CD4-positive, CD25-positive, alpha-beta regulatory T cell (primary cell): ENCODE data around the gene CLPTM1L. TPM values are rescaled to one million over a fixed set of nuclear protein-coding genes. Genes with fewer than 3 reads are reported as not detected.
"Not testable (repeated sequence)": the region's sequence is repeated elsewhere in the genome, so short reads cannot be mapped to it uniquely, and the experiment has no call there.

Experiments used
- ATAC-seq, 2 donors: fragments of 150-1000 bp; cut with Tn5 transposase; one replicate each; pipeline ENCODE4 v1.10.0; 2021; ENCODE audit warnings: low read depth in 2 of 2, moderate number of reproducible peaks in 2 of 2, moderate library complexity in 1 of 2
- DNase-seq, 3 donors: peaks; one replicate each; pipeline versions ENCODE4 v3.0.0 to v3.0.0-alpha.2; 2012 to 2022; ENCODE audit warnings: mixed read lengths in 1 of 3
- H3K27ac ChIP-seq: one replicate; pipeline ENCODE4 v1.7.0; 2013; ENCODE audit warnings: mild to moderate bottlenecking, low read length; ENCODE audit not compliant: insufficient read depth, poor library complexity, severe bottlenecking
- H3K27me3 ChIP-seq: one replicate; pipeline ENCODE4 v1.7.0; 2013; ENCODE audit warnings: low read length; ENCODE audit not compliant: control insufficient read depth, insufficient read depth
- H3K36me3 ChIP-seq: one replicate; pipeline ENCODE4 v1.7.0; 2013; ENCODE audit warnings: mild to moderate bottlenecking, low read length, moderate library complexity; ENCODE audit not compliant: control insufficient read depth, insufficient read depth
- H3K4me1 ChIP-seq: 2 replicates; pipeline ENCODE4 v1.7.0; 2013; ENCODE audit warnings: mild to moderate bottlenecking, low read length; ENCODE audit not compliant: insufficient read depth, control insufficient read depth, poor library complexity, severe bottlenecking
- H3K4me3 ChIP-seq: one replicate; pipeline ENCODE4 v1.7.0; 2013; ENCODE audit warnings: low read depth, mild to moderate bottlenecking, low read length, moderate library complexity
- H3K9me3 ChIP-seq, 2 experiments: 1 replicate in 1 of 2; 2 replicates in 1 of 2; pipeline ENCODE4 v1.7.0; 2013; ENCODE audit warnings: low read length in 2 of 2, mild to moderate bottlenecking in 1 of 2, moderate library complexity in 1 of 2; ENCODE audit not compliant: control insufficient read depth in 2 of 2
- H3K27ac Mint-ChIP-seq, 3 donors: one replicate each; pipeline ENCODE4 v1.8.0; 2020 to 2022; ENCODE audit warnings: mild to moderate bottlenecking in 3 of 3, mixed read lengths in 3 of 3, moderate library complexity in 2 of 3
- H3K27me3 Mint-ChIP-seq: one replicate; pipeline ENCODE4 v1.8.0; 2022; ENCODE audit warnings: mild to moderate bottlenecking, mixed read lengths
- H3K36me3 Mint-ChIP-seq: one replicate; pipeline ENCODE4 v1.8.0; 2020; ENCODE audit warnings: mixed read lengths
- H3K4me1 Mint-ChIP-seq, 4 donors: one replicate each; pipeline ENCODE4 v1.8.0; 2020 to 2022; ENCODE audit warnings: mixed read lengths in 4 of 4, mild to moderate bottlenecking in 1 of 4
- H3K4me3 Mint-ChIP-seq, 4 donors: one replicate each; pipeline ENCODE4 v1.8.0; 2020 to 2022; ENCODE audit warnings: mild to moderate bottlenecking in 4 of 4, mixed read lengths in 4 of 4, moderate library complexity in 3 of 4
- H3K9me3 Mint-ChIP-seq, 7 donors: one replicate each; pipeline ENCODE4 v1.8.0; 2020 to 2022; ENCODE audit warnings: mixed read lengths in 7 of 7, mild to moderate bottlenecking in 3 of 7, moderate library complexity in 2 of 7
- polyA plus RNA-seq, 4 donors: library from polyadenylated mRNA; unstranded; fragments of 300-500 nt; fragmentation: Illumina TruSeq; gene quantifications; one replicate each; pipeline ENCODE4 v1.2.3, GENCODE V29; 2021
- total RNA-seq: library from RNA; stranded (reverse); gene quantifications from one replicate; pipeline ENCODE4 v1.2.3, GENCODE V29; 2022

CLPTM1L gene
- total and polyA plus RNA-seq, 5 donors from 2014 or later, result 25.3 to 104 (median 58.8) TPM

- Mint-ChIP-seq H3K4me1 (peaks cover 0 to 10% (median 7%) of the 10 kb centered on the region in 4 donors), H3K4me3 (peak within 1 kb of the TSS in 2 of 4 donors; percentile 22 to 72), H3K27ac (no peak within 1 kb of the TSS), H3K36me3 (no peaks in the 10 kb centered on the region), H3K27me3 (no peaks in the 10 kb centered on the region), H3K9me3 (no peaks in the 10 kb centered on the region)
- no peaks in the 10 kb centered on the region for H3K36me3 ChIP-seq
- H3K4me1 ChIP-seq, result peaks cover 13% of the 10 kb centered on the region
- no peak within 1 kb of the TSS for H3K4me3 ChIP-seq
- no peaks in the 10 kb centered on the region for H3K9me3 ChIP-seq
- H3K27ac ChIP-seq, result no peak within 1 kb of the TSS
- H3K27me3 ChIP-seq, result no peaks in the 10 kb centered on the region
- peak; percentile 68 to 72 for ATAC-seq
- peak; percentile 61 to 73 (median 64) for DNase-seq
Observed at GRCh38 chr5:1294835-1295649, 49.9 kb downstream of the CLPTM1L start, which contains the start of gene TERT. TSS of gene TERT (minus strand) at chr5:1295068. CDS start at chr5:1294989, 79 bp downstream.

DNA sequence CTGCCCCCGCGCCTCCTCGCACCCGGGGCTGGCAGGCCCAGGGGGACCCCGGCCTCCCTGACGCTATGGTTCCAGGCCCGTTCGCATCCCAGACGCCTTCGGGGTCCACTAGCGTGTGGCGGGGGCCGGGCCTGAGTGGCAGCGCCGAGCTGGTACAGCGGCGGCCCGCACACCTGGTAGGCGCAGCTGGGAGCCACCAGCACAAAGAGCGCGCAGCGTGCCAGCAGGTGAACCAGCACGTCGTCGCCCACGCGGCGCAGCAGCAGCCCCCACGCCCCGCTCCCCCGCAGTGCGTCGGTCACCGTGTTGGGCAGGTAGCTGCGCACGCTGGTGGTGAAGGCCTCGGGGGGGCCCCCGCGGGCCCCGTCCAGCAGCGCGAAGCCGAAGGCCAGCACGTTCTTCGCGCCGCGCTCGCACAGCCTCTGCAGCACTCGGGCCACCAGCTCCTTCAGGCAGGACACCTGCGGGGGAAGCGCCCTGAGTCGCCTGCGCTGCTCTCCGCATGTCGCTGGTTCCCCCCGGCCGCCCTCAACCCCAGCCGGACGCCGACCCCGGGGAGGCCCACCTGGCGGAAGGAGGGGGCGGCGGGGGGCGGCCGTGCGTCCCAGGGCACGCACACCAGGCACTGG is 50.6 kb downstream of the CLPTM1L start:
- Histone ChIP-seq H3K4me3 (no peak overlapping the region), H3K27me3 (no peaks in the 10 kb centered on the region), H3K4me1 (peaks cover 13% of the 10 kb centered on the region), H3K27ac (no peak overlapping the region), H3K36me3 (no peaks in the 10 kb centered on the region), H3K9me3 (no peaks in the 10 kb centered on the region)
- Mint-ChIP-seq H3K4me3 (no peak overlapping the region), H3K27ac (no peak overlapping the region), H3K36me3 (no peaks in the 10 kb centered on the region), H3K4me1 (peaks cover 0 to 10% (median 7%) of the 10 kb centered on the region in 4 donors), H3K27me3 (no peaks in the 10 kb centered on the region), H3K9me3 (no peaks in the 10 kb centered on the region)
- ATAC-seq, result no peak
- no peak for DNase-seq

DNA sequence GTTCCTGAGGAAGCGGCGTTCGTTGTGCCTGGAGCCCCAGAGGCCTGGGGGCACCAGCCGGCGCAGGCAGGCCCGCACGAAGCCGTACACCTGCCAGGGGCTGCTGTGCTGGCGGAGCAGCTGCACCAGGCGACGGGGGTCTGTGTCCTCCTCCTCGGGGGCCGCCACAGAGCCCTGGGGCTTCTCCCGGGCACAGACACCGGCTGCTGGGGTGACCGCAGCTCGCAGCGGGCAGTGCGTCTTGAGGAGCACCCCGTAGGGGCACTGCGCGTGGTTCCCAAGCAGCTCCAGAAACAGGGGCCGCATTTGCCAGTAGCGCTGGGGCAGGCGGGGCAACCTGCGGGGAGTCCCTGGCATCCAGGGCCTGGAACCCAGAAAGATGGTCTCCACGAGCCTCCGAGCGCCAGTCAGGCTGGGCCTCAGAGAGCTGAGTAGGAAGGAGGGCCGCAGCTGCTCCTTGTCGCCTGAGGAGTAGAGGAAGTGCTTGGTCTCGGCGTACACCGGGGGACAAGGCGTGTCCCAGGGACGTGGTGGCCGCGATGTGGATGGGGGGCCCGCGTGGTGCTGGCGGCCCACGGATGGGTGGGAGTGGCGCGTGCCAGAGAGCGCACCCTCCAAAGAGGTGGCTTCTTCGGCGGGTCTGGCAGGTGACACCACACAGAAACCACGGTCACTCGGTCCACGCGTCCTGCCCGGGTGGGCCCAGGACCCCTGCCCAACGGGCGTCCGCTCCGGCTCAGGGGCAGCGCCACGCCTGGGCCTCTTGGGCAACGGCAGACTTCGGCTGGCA is 51.3 kb downstream of the CLPTM1L start:
- Mint-ChIP-seq H3K4me3 (peak overlapping the region in 2 of 4 donors; percentile 50 to 68), H3K27ac (no peak overlapping the region), H3K4me1 (peaks cover 0 to 10% (median 7%) of the 10 kb centered on the region in 4 donors), H3K9me3 (no peaks in the 10 kb centered on the region), H3K36me3 (no peaks in the 10 kb centered on the region), H3K27me3 (no peaks in the 10 kb centered on the region)
- H3K36me3 ChIP-seq, result no peaks in the 10 kb centered on the region
- ATAC-seq (no peak), DNase-seq (no peak)
- peaks cover 13% of the 10 kb centered on the region for H3K4me1 ChIP-seq
- H3K9me3 ChIP-seq, result no peaks in the 10 kb centered on the region
- no peak overlapping the region for H3K27ac ChIP-seq
- H3K4me3 ChIP-seq, result no peak overlapping the region
- no peaks in the 10 kb centered on the region for H3K27me3 ChIP-seq

GRCh38 chr5:1292846-1293415 is 52.0 kb downstream of the CLPTM1L start:
- peak overlapping the region in 1 of 4 donors; percentile 33 for H3K4me3 Mint-ChIP-seq
- peaks cover 0 to 10% (median 7%) of the 10 kb centered on the region in 4 donors for H3K4me1 Mint-ChIP-seq
- no peak for DNase-seq
- peaks cover 13% of the 10 kb centered on the region for H3K4me1 ChIP-seq
- H3K36me3 ChIP-seq, result no peaks in the 10 kb centered on the region
- peaks cover 0 to 3% (median 0%) of the 10 kb centered on the region in 7 donors for H3K9me3 Mint-ChIP-seq
- H3K27me3 Mint-ChIP-seq, result no peaks in the 10 kb centered on the region
- H3K9me3 ChIP-seq, result no peaks in the 10 kb centered on the region
- H3K27me3 ChIP-seq, result no peaks in the 10 kb centered on the region
- no peak overlapping the region for H3K27ac Mint-ChIP-seq
- peaks cover 5% of the 10 kb centered on the region for H3K36me3 Mint-ChIP-seq
- no peak for ATAC-seq
- no peak overlapping the region for H3K4me3 ChIP-seq
- H3K27ac ChIP-seq, result no peak overlapping the region

GRCh38 chr5:1292139-1292538 is 52.8 kb downstream of the CLPTM1L start:
- Histone ChIP-seq H3K4me3 (no peak overlapping the region), H3K4me1 (peaks cover 13% of the 10 kb centered on the region), H3K36me3 (no peaks in the 10 kb centered on the region), H3K27ac (no peak overlapping the region), H3K27me3 (no peaks in the 10 kb centered on the region), H3K9me3 (no peaks in the 10 kb centered on the region)
- no peak overlapping the region for H3K4me3 Mint-ChIP-seq
- DNase-seq (no peak), ATAC-seq (no peak)
- H3K9me3 Mint-ChIP-seq, result peaks cover 0 to 4% (median 0%) of the 10 kb centered on the region in 7 donors
- H3K36me3 Mint-ChIP-seq, result peaks cover 5% of the 10 kb centered on the region
- H3K4me1 Mint-ChIP-seq, result peaks cover 0 to 10% (median 7%) of the 10 kb centered on the region in 4 donors
- no peaks in the 10 kb centered on the region for H3K27me3 Mint-ChIP-seq
- no peak overlapping the region for H3K27ac Mint-ChIP-seq

DNA sequence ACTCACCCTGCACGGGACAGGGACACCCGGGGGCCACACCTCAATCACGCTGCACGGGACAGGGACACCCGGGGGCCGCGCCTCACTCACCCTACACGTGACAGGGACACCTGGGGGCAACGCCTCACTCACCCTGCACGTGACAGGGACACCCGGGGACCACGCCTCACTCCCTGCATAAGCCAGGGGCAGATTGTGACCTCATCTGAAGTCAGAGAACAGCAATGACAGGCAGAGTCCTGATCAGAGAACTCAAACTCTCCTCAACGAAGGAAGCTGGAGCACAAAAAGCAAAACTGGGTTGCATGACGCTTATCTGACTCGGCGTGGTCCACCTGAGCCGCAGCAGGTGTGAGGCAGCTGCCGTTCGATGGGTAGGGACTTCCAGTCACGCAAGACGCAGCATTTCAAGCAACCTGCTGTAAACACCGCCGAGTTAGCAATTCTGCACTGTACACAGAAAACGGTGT is 53.3 kb downstream of the CLPTM1L start:
- no peak for ATAC-seq
- H3K27ac ChIP-seq, result no peak overlapping the region
- Mint-ChIP-seq H3K4me3 (no peak overlapping the region), H3K27ac (no peak overlapping the region), H3K36me3 (peaks cover 5% of the 10 kb centered on the region), H3K9me3 (peaks cover 0 to 4% (median 0%) of the 10 kb centered on the region in 7 donors), H3K4me1 (peaks cover 0 to 10% (median 7%) of the 10 kb centered on the region in 4 donors), H3K27me3 (no peaks in the 10 kb centered on the region)
- no peaks in the 10 kb centered on the region for H3K36me3 ChIP-seq
- H3K4me3 ChIP-seq, result no peak overlapping the region
- DNase-seq, result no peak
- no peaks in the 10 kb centered on the region for H3K27me3 ChIP-seq
- peaks cover 13% of the 10 kb centered on the region for H3K4me1 ChIP-seq
- no peaks in the 10 kb centered on the region for H3K9me3 ChIP-seq

DNA sequence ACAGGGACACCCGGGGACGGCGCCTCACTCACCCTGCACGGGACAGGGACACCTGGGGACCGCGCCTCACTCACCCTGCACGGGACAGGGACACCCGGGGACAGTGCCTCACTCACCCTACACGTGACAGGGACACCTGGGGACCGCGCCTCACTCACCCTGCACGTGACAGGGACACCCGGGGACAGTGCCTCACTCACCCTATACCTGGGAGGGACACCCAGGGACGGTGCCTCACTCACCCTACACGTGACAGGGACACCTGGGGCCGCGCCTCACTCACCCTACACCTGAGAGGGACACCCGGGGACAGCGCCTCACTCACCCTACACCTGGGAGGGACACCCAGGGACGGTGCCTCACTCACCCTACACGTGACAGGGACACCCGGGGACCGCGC is 53.9 kb downstream of the CLPTM1L start:
- peaks cover 13% of the 10 kb centered on the region for H3K4me1 ChIP-seq
- not testable (repeated sequence) for DNase-seq, H3K36me3 ChIP-seq, H3K27me3 ChIP-seq, H3K9me3 Mint-ChIP-seq, H3K27ac Mint-ChIP-seq, H3K4me3 Mint-ChIP-seq, H3K36me3 Mint-ChIP-seq, H3K9me3 ChIP-seq, H3K4me3 ChIP-seq, ATAC-seq, H3K27me3 Mint-ChIP-seq, H3K27ac ChIP-seq
- peaks cover 0 to 10% (median 4%) of the 10 kb centered on the region in 4 donors for H3K4me1 Mint-ChIP-seq
